ENCODE data around the gene AUTS2. TPM values are rescaled to one million over a fixed set of nuclear protein-coding genes. Genes with fewer than 3 reads are reported as not detected.

AUTS2 gene
- total RNA-seq, 1 experiment from 2014 or later: 2.5 TPM

GRCh38 chr7:70694971-70695794 is 1096.9 kb downstream of the AUTS2 start:
- H3K27me3 ChIP-seq (ENCODE audit: control insufficient read depth, insufficient read depth, low read length): peaks cover 20% of the 10 kb centered on the region
- H3K4me1 ChIP-seq (ENCODE audit: control insufficient read depth, insufficient read depth, low read length): no peaks in the 10 kb centered on the region
- H3K4me3 ChIP-seq (ENCODE audit: low read depth in 2 of 2, low read length in 2 of 2): peak overlapping the region; percentile 41 to 48
- no peak for TF ChIP-seq POLR2AphosphoS5 (IDR thresholded peaks at IDR 0.05; ENCODE audit: low read depth, low read length)
- no peak for TF ChIP-seq CTCF (IDR thresholded peaks at IDR 0.05)
- POLR2A ChIA-PET: no interaction called here
- no peaks in the 10 kb centered on the region for H3K36me3 ChIP-seq (ENCODE audit: control insufficient read depth, insufficient read depth, low read length)
- H3K9me3 ChIP-seq (ENCODE audit: control insufficient read depth, insufficient read depth, low read depth, low read length): no peaks in the 10 kb centered on the region
- H3K27ac ChIP-seq (ENCODE audit: low read length): no peak overlapping the region
- DNase-seq (ENCODE audit: low read depth, low spot score) (no peak), ATAC-seq (no peak)
- no TSS peak for BruUV-seq (replicated peaks)
- CTCF ChIA-PET: interaction anchor here (0.6 to 0.7 kb wide), 2 partner anchors 1074 to 1389 kb away, joined by 4 to 8 read pairs; no protein-coding TSS in a partner anchor
- intact Hi-C loops (cut with micrococcal nuclease; ENCODE audit: unreplicated experiment) (loop anchor here (10.0 kb wide), 1 partner anchor 100 kb away; no protein-coding TSS in a partner anchor), in situ Hi-C loops (cut with HindIII; ENCODE audit: low pct_unique_long_range_greater_than_20kb, low sequenced_read_pairs) (no loop called here)

DNA sequence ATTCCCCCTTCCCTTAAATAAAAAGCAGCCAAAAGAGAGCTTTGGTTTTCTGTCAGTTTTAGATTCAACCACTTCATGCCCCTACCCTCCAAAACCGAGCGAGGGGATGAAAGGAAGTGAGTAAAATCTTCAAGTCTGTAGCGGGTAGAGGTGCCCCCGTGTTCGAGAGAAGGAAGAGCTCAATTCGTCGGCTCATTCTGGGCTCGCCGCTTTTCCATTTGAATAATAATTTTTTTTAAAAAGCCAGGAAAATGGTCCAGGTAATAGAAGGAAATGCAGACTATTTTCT is 1097.5 kb downstream of the AUTS2 start:
- in situ Hi-C loops (cut with HindIII; ENCODE audit: low pct_unique_long_range_greater_than_20kb, low sequenced_read_pairs) (no loop called here), intact Hi-C loops (cut with micrococcal nuclease; ENCODE audit: unreplicated experiment) (loop anchor here (10.0 kb wide), 1 partner anchor 101 kb away; no protein-coding TSS in a partner anchor)
- POLR2A ChIA-PET: no interaction called here
- BruUV-seq (replicated peaks): no TSS peak
- Histone ChIP-seq H3K4me1 (ENCODE audit: control insufficient read depth, insufficient read depth, low read length) (no peaks in the 10 kb centered on the region), H3K9me3 (ENCODE audit: control insufficient read depth, insufficient read depth, low read depth, low read length) (no peaks in the 10 kb centered on the region), H3K27me3 (ENCODE audit: control insufficient read depth, insufficient read depth, low read length) (peaks cover 20% of the 10 kb centered on the region), H3K36me3 (ENCODE audit: control insufficient read depth, insufficient read depth, low read length) (no peaks in the 10 kb centered on the region), H3K4me3 (ENCODE audit: low read depth in 2 of 2, low read length in 2 of 2) (peak overlapping the region; percentile 41 to 48; a peak in 3 of 4 replicates), H3K27ac (ENCODE audit: low read length) (no peak overlapping the region)
- no peak for DNase-seq (ENCODE audit: low read depth, low spot score)
- TF ChIP-seq, protein P1, sequence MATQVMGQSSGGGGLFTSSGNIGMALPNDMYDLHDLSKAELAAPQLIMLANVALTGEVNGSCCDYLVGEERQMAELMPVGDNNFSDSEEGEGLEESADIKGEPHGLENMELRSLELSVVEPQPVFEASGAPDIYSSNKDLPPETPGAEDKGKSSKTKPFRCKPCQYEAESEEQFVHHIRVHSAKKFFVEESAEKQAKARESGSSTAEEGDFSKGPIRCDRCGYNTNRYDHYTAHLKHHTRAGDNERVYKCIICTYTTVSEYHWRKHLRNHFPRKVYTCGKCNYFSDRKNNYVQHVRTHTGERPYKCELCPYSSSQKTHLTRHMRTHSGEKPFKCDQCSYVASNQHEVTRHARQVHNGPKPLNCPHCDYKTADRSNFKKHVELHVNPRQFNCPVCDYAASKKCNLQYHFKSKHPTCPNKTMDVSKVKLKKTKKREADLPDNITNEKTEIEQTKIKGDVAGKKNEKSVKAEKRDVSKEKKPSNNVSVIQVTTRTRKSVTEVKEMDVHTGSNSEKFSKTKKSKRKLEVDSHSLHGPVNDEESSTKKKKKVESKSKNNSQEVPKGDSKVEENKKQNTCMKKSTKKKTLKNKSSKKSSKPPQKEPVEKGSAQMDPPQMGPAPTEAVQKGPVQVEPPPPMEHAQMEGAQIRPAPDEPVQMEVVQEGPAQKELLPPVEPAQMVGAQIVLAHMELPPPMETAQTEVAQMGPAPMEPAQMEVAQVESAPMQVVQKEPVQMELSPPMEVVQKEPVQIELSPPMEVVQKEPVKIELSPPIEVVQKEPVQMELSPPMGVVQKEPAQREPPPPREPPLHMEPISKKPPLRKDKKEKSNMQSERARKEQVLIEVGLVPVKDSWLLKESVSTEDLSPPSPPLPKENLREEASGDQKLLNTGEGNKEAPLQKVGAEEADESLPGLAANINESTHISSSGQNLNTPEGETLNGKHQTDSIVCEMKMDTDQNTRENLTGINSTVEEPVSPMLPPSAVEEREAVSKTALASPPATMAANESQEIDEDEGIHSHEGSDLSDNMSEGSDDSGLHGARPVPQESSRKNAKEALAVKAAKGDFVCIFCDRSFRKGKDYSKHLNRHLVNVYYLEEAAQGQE (IDR thresholded peaks at IDR 0.05; ENCODE audit: insufficient read depth in 1 of 2, low read depth in 2 of 2, low read length in 1 of 2): no peak
- TF ChIP-seq TCF7L2 (IDR thresholded peaks at IDR 0.05; ENCODE audit: low read depth, low read length): no peak
- CTCF ChIA-PET: no interaction called here
- no peak for ATAC-seq

DNA sequence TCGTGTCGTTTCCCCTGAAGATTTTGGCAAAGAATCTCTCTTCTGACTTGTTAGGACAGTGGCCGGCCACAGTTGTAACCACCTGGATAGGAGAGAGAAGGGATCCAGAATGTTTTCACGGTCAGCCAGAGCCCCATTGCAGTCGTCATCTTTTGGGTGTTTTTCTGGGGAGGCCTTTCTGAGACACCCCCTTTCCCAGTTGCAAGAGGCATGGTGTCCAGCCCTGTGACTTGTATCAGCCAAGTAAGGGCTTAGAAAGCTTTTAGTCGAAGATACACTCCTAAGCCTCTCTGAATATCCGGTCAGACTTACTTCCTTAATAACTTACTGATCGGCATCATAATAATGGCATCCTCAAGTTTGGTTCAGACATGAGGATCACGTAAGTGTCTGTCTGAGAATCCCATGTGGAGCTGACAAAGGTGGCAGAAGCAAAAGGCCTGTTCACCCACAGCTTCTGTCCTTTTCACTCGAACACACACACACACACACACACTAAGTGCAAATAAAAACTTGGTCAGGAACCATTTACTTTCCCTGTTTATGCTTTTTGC is 1098.0 kb downstream of the AUTS2 start:
- POLR2A ChIA-PET: no interaction called here
- Histone ChIP-seq H3K27me3 (ENCODE audit: control insufficient read depth, insufficient read depth, low read length) (peaks cover 20% of the 10 kb centered on the region), H3K4me1 (ENCODE audit: control insufficient read depth, insufficient read depth, low read length) (no peaks in the 10 kb centered on the region), H3K4me3 (ENCODE audit: low read depth in 2 of 2, low read length in 2 of 2) (peak overlapping the region in 1 of 2 experiments; percentile 48; a peak in 1 of 4 replicates), H3K36me3 (ENCODE audit: control insufficient read depth, insufficient read depth, low read length) (no peaks in the 10 kb centered on the region), H3K27ac (ENCODE audit: low read length) (no peak overlapping the region), H3K9me3 (ENCODE audit: control insufficient read depth, insufficient read depth, low read depth, low read length) (no peaks in the 10 kb centered on the region)
- TF ChIP-seq CTCF (IDR thresholded peaks at IDR 0.05): no peak
- TF ChIP-seq SIN3A (IDR thresholded peaks at IDR 0.05; ENCODE audit: borderline replicate concordance, insufficient read depth, low read depth, low read length): no peak
- no peak for TF ChIP-seq TCF7L2 (IDR thresholded peaks at IDR 0.05; ENCODE audit: low read depth, low read length)
- TF ChIP-seq, protein P1 (IDR thresholded peaks at IDR 0.05; ENCODE audit: insufficient read depth in 1 of 2, low read depth in 2 of 2, low read length in 1 of 2): no peak
- TF ChIP-seq POLR2AphosphoS5 (IDR thresholded peaks at IDR 0.05; ENCODE audit: low read depth, low read length): no peak
- CTCF ChIA-PET: no interaction called here
- in situ Hi-C loops (cut with HindIII; ENCODE audit: low pct_unique_long_range_greater_than_20kb, low sequenced_read_pairs): no loop called here
- intact Hi-C loops (cut with micrococcal nuclease; ENCODE audit: unreplicated experiment): loop anchor here (10.0 kb wide), 1 partner anchor 101 kb away; no protein-coding TSS in a partner anchor
- BruUV-seq (replicated peaks): no TSS peak
- ATAC-seq (no peak), DNase-seq (ENCODE audit: low read depth, low spot score) (no peak)

All from Panc1 (cell line).